Activated CD4-positive, alpha-beta T cell treated with anti-CD3 and anti-CD28 coated beads, Interleukin-2, amount 10 ng/mL, durations not matched to agents 7 days and 5 days (primary cell): Measurements from ENCODE around the gene SPRR2E. TPM values are rescaled to one million over a fixed set of nuclear protein-coding genes. Genes with fewer than 3 reads are reported as not detected.
"Not testable (repeated sequence)": the region's sequence is repeated elsewhere in the genome, so short reads cannot be mapped to it uniquely, and the experiment has no call there.

Source experiments
- CTCF ChIA-PET: fragments of 350-600 bp; sonication (Branson Sonifier 250); formaldehyde crosslinking; loops from one replicate; lab custom pipeline; 2021; ENCODE audit warnings: antibody characterized with exemption; lab: Charles Lee
- POLR2A ChIA-PET: fragments of 350-600 bp; sonication (Branson Sonifier 250); formaldehyde crosslinking; loops from one replicate; lab custom pipeline; 2021; ENCODE audit warnings: antibody characterized with exemption; lab: Charles Lee
- DNase-seq: peaks from one replicate; pipeline ENCODE4 v3.0.0-alpha.2; 2020
- H3K27ac Mint-ChIP-seq: one replicate; pipeline ENCODE4 v1.8.0; 2021; ENCODE audit warnings: mild to moderate bottlenecking, moderate library complexity, mixed read lengths
- H3K27me3 Mint-ChIP-seq: one replicate; pipeline ENCODE4 v1.8.0; 2021; ENCODE audit warnings: mixed read lengths
- H3K36me3 Mint-ChIP-seq: one replicate; pipeline ENCODE4 v1.8.0; 2021; ENCODE audit warnings: low read depth, mixed read lengths
- H3K4me1 Mint-ChIP-seq: one replicate; pipeline ENCODE4 v1.8.0; 2021; ENCODE audit warnings: mixed read lengths
- H3K4me3 Mint-ChIP-seq: one replicate; pipeline ENCODE4 v1.8.0; 2021; ENCODE audit warnings: mild to moderate bottlenecking, moderate library complexity, mixed read lengths
- H3K9me3 Mint-ChIP-seq: one replicate; pipeline ENCODE4 v1.8.0; 2021; ENCODE audit warnings: mixed read lengths
- total RNA-seq, 2 experiments: library from RNA; stranded (reverse); gene quantifications; one replicate each; pipeline ENCODE4 v1.2.3, GENCODE V29; 2021

The SPRR2E gene
- total RNA-seq, result not detected

DNA sequence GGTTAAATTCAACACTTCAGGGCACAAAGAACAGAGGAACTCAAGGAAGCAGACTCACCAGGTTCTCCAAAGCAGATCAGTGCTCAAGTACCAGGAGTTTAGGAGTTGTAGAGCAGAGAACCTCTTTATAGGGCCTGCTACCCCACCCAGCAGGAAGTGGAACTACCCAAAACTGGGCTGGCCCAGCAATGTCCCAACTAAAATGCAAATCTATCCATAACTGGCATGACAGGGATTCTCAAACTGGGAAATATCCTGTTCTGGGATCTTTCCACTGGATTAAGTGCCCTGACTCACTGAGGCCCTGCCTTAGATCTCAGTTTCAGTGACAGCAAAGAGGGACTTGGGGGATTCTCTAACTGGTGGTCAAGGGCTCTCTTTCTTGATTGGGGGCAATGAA, at the start of gene SPRR2E:
TSS of gene SPRR2E (minus strand) at position 101 of the 400 bp plus-strand sequence. CDS start 775 bp downstream, outside the sequence.
- ChIA-PET POLR2A (no interaction called here), CTCF (no interaction called here)
- Mint-ChIP-seq H3K36me3 (no peaks in the 10 kb centered on the region), H3K27ac (no peak within 1 kb of the TSS), H3K9me3 (no peaks in the 10 kb centered on the region), H3K27me3 (peaks cover 11% of the 10 kb centered on the region), H3K4me3 (no peak within 1 kb of the TSS), H3K4me1 (no peaks in the 10 kb centered on the region)
- DNase-seq, result no peak

DNA sequence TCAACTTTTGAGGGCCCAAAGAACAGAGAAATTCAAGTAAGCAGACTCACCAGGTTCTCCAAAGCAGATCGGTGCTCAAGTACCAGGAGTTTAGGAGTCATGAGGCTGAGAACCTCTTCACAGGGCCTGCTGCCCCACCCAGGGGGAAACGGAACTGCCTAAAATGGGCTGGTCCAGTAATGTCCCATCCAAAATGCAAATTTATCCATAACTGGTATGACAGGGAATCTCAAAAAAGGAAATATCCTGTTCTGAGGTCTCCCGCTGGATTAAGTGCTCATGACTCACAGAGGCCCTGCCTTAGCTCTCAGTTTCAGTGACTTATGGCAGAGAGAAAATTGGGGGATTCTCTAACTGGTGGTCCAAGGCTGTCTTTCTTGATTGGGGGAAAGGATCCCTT, 47.1 kb upstream of the SPRR2E start:
- peaks cover 36% of the 10 kb centered on the region for H3K27me3 Mint-ChIP-seq
- ChIA-PET CTCF (interaction anchor here (0.7 kb wide), 1 partner anchor 140 kb away, joined by 7 read pairs; no protein-coding TSS in a partner anchor), POLR2A (no interaction called here)
- no peaks in the 10 kb centered on the region for H3K36me3 Mint-ChIP-seq
- no peak overlapping the region for H3K27ac Mint-ChIP-seq
- DNase-seq, result no peak
- H3K4me1 Mint-ChIP-seq, result no peaks in the 10 kb centered on the region
- H3K9me3 Mint-ChIP-seq, result no peaks in the 10 kb centered on the region
- no peak overlapping the region for H3K4me3 Mint-ChIP-seq

DNA sequence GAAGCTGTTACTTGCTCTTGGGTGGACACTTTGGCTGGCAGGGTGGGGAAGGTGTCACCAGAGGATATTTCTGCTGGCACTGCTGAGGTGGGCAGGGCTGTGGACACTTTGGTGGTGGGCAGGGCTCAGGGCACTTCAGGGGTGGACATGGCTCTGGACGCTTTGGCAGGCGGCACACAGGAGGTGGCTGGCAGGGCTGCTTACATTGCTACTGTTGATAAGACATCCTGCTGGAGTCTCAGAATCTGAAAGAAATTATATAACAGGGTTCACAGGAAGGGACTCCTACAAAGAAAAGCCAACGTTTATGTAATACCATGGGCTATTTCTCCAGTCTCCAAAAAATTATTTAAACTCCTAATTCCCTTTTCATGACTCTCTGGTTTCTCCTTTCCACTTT, 46.2 kb upstream of the SPRR2E start:
- H3K27me3 Mint-ChIP-seq, result peaks cover 33% of the 10 kb centered on the region
- no peaks in the 10 kb centered on the region for H3K9me3 Mint-ChIP-seq
- ChIA-PET CTCF (no interaction called here), POLR2A (no interaction called here)
- no peak overlapping the region for H3K27ac Mint-ChIP-seq
- DNase-seq, result no peak
- H3K36me3 Mint-ChIP-seq, result no peaks in the 10 kb centered on the region
- no peak overlapping the region for H3K4me3 Mint-ChIP-seq
- no peaks in the 10 kb centered on the region for H3K4me1 Mint-ChIP-seq

DNA sequence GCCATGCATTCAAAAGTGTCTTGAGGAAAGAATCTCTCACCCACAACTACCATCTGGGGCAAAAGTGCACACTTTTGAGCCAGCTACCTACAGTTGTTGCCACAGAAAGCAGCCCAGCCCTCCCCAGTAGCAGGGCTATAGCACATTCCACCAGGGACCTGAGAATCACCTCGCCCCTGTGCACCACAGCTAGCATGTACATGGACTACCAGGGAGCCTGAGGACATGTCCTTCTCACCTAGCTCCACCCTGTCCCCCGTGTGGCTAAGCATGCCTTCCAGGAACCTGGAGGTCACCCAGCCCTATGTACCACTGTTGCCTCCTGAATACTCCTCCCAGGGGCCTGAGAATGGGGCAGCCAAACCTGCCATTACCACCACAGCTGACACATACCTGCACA, 39.4 kb upstream of the SPRR2E start:
- H3K27me3 Mint-ChIP-seq, result peaks cover 35% of the 10 kb centered on the region
- no peak overlapping the region for H3K4me3 Mint-ChIP-seq
- H3K4me1 Mint-ChIP-seq, result no peaks in the 10 kb centered on the region
- DNase-seq, result no peak
- H3K9me3 Mint-ChIP-seq, result no peaks in the 10 kb centered on the region
- ChIA-PET POLR2A (no interaction called here), CTCF (no interaction called here)
- H3K27ac Mint-ChIP-seq, result no peak overlapping the region
- H3K36me3 Mint-ChIP-seq, result no peaks in the 10 kb centered on the region

DNA sequence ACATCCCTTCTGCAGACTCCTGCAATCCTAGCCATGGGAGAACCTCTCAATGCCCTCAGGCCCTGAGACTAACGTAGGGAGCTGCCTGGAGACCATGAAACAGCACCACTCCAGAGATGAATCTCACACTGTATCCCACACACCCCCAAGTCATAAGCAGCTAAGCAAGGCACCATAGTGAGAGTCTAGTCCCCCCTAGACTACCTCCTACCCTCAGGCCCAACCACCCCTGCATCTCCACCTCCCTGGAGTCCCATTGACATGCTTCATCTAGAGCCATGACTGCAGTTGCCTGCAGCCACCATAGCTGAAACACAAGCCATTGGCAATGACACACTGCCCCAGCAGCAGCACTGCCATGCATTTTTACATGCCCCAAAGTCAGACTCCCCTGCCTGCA, 38.9 kb upstream of the SPRR2E start:
- Mint-ChIP-seq H3K4me1 (no peaks in the 10 kb centered on the region), H3K27me3 (peaks cover 31% of the 10 kb centered on the region), H3K36me3 (no peaks in the 10 kb centered on the region), H3K4me3 (no peak overlapping the region), H3K27ac (no peak overlapping the region), H3K9me3 (no peaks in the 10 kb centered on the region)
- ChIA-PET POLR2A (no interaction called here), CTCF (no interaction called here)
- no peak for DNase-seq

DNA sequence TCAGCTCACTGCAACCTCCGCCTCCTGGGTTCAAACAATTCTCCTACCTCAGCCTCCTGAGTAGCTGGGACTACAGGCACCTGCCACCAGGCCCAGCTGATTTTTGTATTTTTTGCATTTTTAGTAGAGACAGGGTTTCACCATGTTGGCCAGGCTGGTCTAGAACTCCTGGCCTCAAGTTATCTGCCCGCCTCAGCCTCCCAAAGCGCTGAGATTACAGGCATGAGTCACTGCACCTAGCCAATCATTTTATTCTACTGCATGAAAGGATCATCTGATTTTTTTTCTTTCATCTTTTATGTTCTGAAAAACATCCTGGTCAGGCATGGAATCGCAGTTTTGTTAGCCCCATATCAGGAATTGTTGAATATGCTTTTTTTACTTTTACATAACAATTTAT, 34.4 kb upstream of the SPRR2E start:
- H3K27ac Mint-ChIP-seq, POLR2A ChIA-PET, CTCF ChIA-PET, H3K9me3 Mint-ChIP-seq, H3K4me3 Mint-ChIP-seq, DNase-seq, H3K36me3 Mint-ChIP-seq, H3K4me1 Mint-ChIP-seq: not testable (repeated sequence)
- H3K27me3 Mint-ChIP-seq, result peaks cover 17% of the 10 kb centered on the region

DNA sequence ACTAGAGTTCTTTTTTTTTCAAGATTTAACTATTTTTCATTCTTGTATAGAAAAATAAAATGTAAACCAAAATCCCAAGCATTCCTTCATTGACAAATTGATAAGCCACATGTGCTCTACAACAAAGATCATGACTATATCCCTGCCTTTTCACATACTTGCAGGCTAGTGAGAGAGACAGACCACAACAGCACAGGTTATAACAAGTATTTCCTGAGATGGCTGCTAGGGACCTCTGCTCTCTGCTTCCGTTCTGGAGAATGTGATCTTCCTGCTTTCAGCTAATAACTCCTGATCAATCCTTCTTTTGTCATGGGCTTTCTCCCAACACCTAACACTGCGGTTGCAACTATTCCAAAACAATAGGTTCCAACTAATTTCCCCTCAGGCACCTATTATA, 33.0 kb upstream of the SPRR2E start:
- Mint-ChIP-seq H3K4me3 (no peak overlapping the region), H3K4me1 (no peaks in the 10 kb centered on the region), H3K27ac (no peak overlapping the region), H3K9me3 (no peaks in the 10 kb centered on the region), H3K27me3 (peaks cover 14% of the 10 kb centered on the region), H3K36me3 (no peaks in the 10 kb centered on the region)
- ChIA-PET CTCF (no interaction called here), POLR2A (no interaction called here)
- DNase-seq, result no peak

DNA sequence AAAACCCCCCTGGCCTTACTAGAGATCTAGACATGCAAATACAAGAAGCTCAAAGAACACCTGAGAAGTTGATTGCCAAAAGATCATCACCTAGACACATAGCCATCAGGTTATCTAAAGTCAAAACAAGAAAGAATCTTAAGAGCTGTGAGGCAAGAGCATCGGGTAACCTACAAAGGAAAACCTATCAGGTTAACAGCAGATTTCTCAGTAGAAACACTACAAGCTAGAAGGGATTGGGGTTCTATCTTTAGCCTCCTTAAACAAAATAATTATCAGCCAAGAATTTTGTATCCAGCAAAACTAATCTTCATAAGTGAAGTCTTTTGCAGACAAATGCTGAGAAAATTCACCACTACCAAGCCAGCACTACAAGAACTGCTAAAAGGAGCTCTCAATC, 31.2 kb upstream of the SPRR2E start:
- no peak overlapping the region for H3K27ac Mint-ChIP-seq
- H3K4me1 Mint-ChIP-seq, result no peaks in the 10 kb centered on the region
- H3K36me3 Mint-ChIP-seq, result no peaks in the 10 kb centered on the region
- POLR2A ChIA-PET, result no interaction called here
- peaks cover 9% of the 10 kb centered on the region for H3K27me3 Mint-ChIP-seq
- DNase-seq, result no peak
- no peak overlapping the region for H3K4me3 Mint-ChIP-seq
- no peaks in the 10 kb centered on the region for H3K9me3 Mint-ChIP-seq
- CTCF ChIA-PET, result no interaction called here

DNA sequence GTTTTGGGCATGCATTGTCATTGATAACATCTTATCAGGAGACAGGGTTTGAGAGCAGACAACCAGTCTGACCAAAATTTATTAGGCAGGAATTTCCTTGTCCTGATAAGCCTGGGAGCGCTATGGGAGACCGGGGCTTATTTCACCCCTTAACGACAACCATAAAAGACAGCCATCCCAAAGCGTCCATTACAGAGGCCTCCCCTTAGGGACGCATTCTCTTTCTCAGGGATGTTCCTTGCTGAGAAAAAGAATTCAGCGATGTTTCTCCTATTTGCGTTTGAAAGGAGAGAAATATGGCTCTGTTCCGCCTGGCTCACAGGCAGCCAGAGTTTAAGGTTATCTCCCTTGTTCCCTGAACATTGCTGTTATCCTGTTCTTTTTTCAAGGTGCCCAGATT, 29.5 kb upstream of the SPRR2E start:
- POLR2A ChIA-PET, DNase-seq, CTCF ChIA-PET, H3K36me3 Mint-ChIP-seq, H3K9me3 Mint-ChIP-seq, H3K4me1 Mint-ChIP-seq, H3K4me3 Mint-ChIP-seq, H3K27ac Mint-ChIP-seq: not testable (repeated sequence)
- H3K27me3 Mint-ChIP-seq, result peaks cover 13% of the 10 kb centered on the region

DNA sequence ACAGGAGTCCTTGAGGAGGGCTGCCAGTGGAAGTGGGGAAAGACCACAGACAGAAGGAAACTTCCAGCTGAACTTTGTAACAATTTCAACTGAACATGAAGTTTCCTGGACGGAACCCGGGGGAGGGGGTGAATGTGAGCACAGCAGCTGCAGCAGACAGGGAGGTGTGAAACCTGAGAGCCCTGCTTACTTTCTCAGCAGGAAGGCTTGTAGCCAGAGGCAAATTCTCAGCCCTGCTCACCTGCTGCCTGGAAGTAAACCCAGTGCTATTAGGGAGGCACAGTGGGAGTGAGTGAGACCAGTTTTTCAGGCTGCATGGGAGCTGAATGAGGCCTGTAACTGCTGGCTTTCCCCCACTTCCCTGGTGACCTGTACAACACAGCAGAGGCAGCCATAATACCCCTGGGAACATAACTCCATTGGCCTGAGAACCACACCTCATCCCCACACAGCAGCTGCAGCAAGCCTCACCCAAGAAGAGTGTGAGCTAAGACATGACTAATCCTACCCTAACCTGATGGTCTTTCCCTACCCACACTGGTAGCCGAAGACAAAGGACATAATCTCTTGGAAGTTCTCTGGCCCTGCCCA, 28.6 kb upstream of the SPRR2E start:
- no peaks in the 10 kb centered on the region for H3K4me1 Mint-ChIP-seq
- H3K9me3 Mint-ChIP-seq, result no peaks in the 10 kb centered on the region
- H3K36me3 Mint-ChIP-seq, result no peaks in the 10 kb centered on the region
- ChIA-PET CTCF (interaction anchor here (1.0 kb wide), 1 partner anchor 9 kb away, joined by 3 read pairs; no protein-coding TSS in a partner anchor), POLR2A (no interaction called here)
- H3K27ac Mint-ChIP-seq, result no peak overlapping the region
- peaks cover 17% of the 10 kb centered on the region for H3K27me3 Mint-ChIP-seq
- H3K4me3 Mint-ChIP-seq, result no peak overlapping the region
- no peak for DNase-seq

DNA sequence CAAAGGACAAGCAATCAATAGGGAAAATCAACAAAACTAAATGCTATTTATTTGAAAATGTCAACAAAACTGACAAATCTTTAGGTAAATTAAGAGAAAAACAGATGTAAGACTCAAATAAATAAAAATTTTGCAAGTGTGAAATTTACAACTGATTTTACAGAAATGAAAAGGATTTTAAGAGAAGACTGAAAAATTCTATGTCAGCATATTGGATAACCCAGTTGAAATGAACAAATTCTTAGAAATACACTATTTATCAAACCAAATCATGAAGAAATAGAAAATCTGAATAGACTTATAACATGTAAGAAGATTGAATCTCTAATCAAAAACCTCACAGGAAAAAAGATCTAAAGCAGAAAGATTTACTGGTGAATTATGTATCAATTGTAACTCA, 26.6 kb upstream of the SPRR2E start:
- POLR2A ChIA-PET, result no interaction called here
- CTCF ChIA-PET, result no interaction called here
- H3K27me3 Mint-ChIP-seq, result peaks cover 20% of the 10 kb centered on the region
- H3K36me3 Mint-ChIP-seq, result no peaks in the 10 kb centered on the region
- no peak overlapping the region for H3K27ac Mint-ChIP-seq
- no peak overlapping the region for H3K4me3 Mint-ChIP-seq
- H3K9me3 Mint-ChIP-seq, result no peaks in the 10 kb centered on the region
- no peak for DNase-seq
- no peaks in the 10 kb centered on the region for H3K4me1 Mint-ChIP-seq

DNA sequence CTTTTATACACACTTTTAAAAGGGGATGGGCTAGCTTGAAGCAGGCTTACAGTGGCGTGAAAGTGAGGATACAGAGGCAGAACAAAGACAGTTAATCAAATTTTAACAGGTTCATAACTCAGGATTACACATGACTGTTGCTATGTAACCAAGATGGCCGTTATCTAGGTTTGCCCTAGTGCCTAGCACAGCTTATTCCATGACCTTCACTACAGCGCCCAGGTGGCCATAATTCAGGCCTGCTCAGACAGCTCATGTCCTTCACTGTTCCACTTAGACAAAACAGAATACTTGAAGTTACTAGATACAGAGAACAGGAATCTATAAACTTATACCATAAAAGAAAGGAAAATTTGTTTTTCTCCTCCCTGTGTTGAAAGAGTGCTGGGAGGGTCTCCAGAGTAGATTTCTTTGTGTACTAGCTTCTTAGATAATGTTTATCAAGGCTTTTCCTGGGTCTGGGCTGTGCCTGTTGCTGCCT, 25.2 kb upstream of the SPRR2E start:
- no peaks in the 10 kb centered on the region for H3K36me3 Mint-ChIP-seq
- no peaks in the 10 kb centered on the region for H3K9me3 Mint-ChIP-seq
- CTCF ChIA-PET, result no interaction called here
- POLR2A ChIA-PET, result no interaction called here
- no peak overlapping the region for H3K27ac Mint-ChIP-seq
- no peak overlapping the region for H3K4me3 Mint-ChIP-seq
- DNase-seq, result no peak
- no peaks in the 10 kb centered on the region for H3K4me1 Mint-ChIP-seq
- peaks cover 24% of the 10 kb centered on the region for H3K27me3 Mint-ChIP-seq

DNA sequence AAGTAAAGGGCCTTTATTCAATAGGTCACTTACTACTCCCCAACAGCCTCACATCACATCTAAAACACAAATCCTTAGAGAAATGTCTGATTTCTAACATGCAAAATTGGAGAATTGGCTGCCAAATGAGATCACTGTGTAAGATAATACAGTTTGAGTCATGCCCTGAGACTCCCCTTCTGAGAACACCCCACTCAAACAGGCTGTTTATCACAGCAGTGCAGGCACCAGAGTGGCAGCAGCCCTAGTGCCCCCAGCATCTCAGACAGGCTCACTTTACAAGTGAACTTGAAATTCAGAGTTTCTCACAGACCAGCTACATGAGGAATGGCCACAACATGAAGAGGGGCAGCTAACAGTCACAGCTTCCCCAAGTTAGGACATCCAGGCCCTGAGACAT, 20.9 kb upstream of the SPRR2E start:
- H3K36me3 Mint-ChIP-seq, H3K4me3 Mint-ChIP-seq, H3K4me1 Mint-ChIP-seq, H3K27ac Mint-ChIP-seq, H3K9me3 Mint-ChIP-seq, POLR2A ChIA-PET, CTCF ChIA-PET, DNase-seq: not testable (repeated sequence)
- peaks cover 26% of the 10 kb centered on the region for H3K27me3 Mint-ChIP-seq

DNA sequence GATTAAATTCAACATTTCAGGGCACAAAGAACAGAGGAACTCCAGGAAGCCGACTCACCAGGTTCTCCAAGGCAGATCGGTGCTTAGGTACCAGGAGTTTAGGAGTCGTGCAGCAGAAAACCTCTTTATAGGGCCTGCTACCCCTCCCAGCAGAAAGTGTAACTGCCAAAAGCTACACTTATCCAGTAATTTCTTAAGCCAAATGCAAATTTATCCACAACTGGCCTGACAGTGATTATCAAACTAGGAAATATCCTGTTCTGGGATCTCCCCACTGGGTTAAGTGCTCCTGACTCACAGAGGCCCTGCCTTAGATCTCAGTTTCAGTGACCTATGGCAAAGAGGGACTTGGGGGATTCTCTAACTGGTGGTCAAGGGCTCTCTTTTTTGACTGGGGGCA, 19.1 kb upstream of the SPRR2E start, which contains the start of gene SPRR2F:
TSS of gene SPRR2F (minus strand) at position 101 of the 400 bp plus-strand sequence. CDS start 783 bp downstream, outside the sequence.
- ChIA-PET POLR2A (no interaction called here), CTCF (no interaction called here)
- Mint-ChIP-seq H3K36me3 (no peaks in the 10 kb centered on the region), H3K27ac (no peak within 1 kb of the TSS), H3K9me3 (no peaks in the 10 kb centered on the region), H3K4me1 (no peaks in the 10 kb centered on the region), H3K4me3 (no peak within 1 kb of the TSS), H3K27me3 (peaks cover 19% of the 10 kb centered on the region)
- DNase-seq, result no peak
